HG02981 (cell line): ENCODE results near the gene TBCD.

Experiments used
- ATAC-seq: cut with Tn5 transposase; IDR thresholded peaks from one replicate; pipeline ENCODE4 v1.9.1; 2021; ENCODE audit warnings: mild to moderate bottlenecking, moderate library complexity; ENCODE audit not compliant: unreplicated experiment

The TBCD gene

DNA sequence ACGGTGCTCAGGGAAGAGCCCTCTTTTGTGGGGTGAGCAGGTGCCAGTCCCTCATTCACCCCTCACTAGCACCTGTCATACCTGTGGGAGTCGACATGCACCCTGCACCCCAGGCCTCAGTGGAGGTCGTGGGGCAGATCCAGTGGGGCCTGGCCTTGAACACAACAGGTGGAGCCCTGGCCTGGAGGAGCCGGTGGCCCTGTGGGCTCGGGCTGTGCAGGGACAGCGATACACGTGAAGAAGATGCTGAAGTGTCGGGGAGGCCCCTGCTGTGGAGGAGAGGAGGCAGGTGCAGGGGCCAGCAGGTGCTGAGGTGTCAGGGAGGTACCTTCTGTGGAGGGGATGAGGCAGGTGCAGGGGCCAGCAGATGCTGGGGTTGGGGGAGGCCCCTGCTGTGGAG is 56.1 kb downstream of the TBCD start:
- ATAC-seq = no peak

DNA sequence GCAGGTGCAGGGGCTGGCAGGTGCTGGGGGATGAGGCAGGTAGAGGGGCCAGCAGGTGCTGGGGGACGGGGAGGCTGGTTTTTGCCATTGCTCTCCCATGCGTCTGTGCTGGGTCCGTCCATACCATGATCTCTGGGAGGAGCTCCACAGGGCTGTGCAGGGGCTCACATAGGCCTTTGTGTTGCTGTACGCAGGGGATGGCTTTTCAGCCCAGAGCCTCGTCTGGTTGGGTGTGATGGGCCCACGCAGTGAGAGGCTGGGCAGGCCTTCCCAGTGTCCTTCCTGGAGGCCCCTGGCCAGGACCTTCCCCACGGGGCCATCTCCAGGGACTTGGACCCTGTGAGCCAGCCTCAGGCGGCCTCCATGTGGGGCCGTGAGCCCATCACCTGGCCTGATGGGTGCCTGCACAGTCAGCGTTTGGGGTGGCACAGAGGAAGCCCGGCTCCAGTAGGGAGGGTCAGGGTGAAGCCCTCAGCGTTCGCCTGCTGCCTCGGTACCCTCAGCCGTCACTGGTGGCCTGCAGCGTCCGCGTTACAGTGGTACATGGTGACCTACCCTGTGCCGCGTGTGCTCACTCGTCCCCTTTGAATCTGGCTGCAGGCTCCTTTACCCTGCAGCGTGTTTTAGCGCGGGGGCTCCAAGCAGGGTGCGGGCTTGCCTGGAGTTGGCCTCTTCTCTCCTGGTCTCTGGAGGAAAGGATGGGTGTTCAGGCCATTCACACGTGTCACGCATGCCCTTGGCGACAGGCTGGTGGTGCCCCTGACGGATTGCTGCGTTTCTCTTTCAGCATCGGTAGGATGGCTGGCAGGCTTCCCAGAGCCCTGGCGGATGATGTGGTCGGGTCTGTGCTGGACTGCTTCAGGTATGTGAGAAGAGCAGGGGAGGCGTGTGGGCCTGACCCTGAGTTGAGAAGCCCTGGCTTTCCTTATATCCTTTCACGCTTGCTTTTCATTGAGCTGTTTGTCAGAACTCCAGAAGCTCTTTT is 57.3 kb downstream of the TBCD start:
- no peak for ATAC-seq

DNA sequence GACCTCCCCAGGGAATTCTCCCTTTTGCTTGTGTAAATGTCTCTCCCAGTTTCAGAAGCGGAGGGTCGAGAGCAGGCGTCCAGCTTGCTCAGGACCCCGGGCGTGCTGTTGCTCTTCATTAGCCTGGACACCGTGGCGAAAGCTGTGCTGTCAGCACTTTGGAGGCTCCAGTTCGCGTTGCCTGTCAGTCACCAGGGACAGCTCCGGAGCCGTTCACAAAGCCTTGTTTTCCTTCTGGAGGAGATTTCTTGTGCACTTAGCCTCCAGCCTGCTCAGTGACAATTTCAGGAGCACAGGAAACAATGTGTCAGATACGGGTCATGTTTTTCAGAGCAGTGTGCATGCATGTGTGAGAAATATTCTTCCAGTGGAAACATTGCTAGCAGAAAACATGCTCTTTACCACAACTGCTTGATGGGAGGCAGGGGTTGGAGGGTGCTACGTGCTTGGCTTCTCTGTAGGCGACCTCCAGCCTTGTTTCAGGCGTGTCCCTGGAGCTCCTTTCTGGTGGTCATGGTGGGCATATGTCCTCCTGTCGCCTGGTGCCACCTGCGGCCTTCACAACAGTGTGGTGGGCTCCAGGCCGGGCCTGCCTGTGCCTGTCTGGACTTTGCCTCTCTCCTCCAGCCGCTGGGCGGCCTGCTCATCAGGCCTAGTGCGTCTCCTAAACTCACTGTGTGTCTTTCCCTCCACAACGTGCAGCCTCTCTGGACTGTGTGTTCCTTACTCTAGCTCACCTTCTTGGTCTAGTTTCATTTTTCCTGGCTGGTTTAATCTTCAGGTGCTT is 59.0 kb downstream of the TBCD start:
- ATAC-seq = no peak

DNA sequence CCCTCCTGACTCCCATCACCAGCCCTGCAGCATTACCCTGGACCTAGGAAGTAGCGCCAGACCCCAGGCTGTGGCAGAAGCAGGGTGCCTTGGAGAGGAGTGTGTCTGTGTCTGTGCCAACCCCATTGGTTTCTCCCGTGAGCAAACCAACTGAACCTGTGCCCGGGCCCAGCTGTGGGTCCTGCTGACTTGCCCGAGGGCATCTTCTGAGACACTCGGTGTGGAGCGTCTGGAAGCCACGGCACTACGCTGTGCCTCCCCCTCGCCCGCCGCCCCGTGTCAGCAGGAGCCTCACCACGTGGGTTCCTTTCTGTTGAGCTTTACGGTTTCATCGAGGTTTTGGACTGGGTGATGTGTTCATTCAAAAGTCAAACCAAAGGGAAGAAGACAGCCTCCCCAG is 60.2 kb downstream of the TBCD start:
- no peak for ATAC-seq

DNA sequence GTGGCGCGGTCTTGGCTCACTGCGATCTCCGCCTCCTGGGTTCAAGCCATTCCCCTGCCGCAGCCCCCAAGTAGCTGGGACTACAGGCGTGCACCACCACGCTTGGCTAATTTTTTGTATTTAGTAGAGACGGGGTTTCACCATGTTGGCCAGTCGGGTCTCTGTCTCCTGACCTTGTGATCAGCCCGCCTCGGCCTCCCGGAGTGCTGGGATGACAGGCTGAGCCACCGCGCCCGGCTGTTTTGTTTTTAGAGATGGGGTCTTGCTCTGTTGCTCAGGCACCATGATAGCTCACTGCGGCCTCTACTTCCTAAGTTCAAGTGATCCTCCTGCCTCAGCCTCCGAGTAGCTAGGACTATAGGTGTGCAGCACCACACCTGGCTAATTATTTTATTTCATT is 60.7 kb downstream of the TBCD start:
- no peak for ATAC-seq

DNA sequence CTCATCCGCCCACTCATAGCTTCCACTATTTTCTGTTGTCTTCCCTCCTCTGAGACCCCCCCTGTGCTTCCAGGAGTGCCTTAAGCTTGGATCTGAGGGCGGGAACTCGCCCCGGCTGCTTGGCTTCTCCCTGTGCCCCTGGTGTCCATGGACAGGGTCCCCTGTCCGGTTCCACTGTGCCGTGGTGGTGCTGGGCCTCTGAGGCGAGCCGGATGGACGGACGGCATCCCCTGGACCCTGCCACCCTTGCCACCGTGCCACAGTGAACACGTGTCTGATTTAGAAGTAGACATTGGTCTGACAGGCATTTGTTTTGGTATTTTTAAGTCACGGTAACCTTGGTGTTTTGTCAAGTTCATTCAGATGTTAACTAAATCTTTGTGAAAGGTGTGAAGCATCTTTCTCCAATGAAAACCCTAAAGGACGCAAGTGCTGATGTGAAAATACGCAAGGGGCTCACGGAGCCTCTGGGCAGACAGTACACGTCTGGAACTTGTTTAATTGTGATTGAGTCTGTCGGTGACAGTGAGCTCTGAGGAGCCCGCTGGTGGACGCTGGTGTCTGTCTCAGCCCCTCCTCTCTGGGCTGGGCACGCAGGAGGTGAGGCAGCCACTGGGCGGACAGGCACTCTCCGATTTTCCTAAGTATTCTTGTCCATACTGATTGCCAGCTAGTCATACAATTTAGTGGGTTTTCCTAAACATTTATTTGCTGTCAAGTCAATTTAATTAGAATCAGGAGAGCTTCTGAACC is 61.6 kb downstream of the TBCD start:
- ATAC-seq = no peak

DNA sequence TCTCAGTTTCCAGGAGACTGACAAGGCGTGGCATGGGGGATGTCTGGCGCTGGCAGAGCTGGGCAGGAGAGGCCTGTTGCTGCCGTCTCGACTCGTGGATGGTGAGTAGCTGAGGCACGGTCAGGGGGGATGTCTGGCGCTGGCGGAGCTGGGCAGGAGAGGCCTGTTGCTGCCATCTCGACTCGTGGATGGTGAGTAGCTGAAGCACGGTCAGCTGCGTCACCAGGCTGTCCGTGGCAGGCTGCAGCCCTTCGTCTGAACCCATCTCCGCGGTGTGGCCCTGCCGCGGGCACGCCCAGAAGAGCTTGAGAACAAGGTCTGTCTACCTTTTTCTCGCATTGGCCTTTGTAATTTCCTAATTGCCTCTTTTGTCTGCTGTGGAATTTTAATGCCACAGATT is 63.0 kb downstream of the TBCD start:
- ATAC-seq = no peak

DNA sequence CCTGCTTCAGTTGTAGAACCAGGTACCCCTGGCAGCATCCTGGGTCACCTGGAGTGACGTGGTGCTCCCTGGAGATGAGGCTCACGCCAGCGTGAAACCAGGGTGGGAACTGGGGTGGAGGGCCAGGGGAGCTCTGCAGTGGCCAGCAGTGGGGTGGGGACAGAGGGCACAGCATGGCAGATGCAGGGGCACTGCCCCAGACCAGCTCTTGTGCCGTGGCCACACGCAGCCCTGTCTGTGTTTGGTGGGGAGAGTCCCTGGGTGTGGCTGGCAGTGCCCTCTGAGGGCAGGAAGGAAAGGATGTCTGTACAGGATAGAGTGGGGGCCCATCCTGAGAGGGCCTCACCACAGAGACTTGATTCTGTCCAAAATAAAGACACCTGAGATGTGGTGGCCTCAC is 63.5 kb downstream of the TBCD start:
- ATAC-seq = no peak

DNA sequence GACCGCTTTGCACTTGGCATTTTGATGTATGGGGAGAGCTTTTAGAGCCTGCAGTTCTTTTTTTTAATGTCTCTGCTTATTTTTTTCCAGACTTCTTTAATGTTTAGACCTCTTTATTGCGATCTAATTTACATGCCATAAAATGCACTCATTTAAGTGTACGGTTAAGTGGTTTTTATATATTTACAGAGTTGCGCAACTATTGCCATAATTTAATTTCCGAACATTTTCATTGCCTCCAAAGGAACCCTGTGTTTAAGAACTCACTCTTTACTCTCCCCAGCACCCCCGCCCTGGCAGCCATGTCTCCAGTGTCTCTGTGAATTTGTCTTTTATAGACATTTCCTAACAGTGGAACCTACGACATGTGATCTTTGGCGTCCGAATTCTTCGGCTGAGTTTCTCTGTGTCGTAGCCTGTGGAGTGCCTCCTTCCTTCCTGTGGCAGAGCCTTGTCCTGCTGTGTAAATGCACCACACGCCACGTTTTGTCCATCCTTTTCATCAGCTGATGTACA is 64.0 kb downstream of the TBCD start:
- no peak for ATAC-seq

DNA sequence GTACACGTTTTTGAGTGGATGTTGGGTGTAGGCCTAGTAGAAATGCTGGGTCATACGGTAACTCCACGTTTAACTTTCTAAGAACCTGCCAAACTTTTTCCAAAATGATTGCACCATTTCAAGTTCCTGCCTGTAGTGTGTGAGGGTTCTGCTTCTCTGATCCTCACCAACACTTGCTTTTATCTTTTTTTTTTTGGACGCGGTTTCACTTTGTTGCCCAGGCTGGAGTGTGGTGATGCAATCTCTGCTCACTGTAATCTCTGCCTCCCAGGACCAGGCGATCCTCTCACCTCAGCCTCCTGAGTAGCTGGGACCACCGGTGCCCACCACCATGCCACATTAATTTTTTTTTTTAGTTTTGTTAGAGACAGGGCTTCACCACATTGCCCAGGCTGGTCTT is 64.5 kb downstream of the TBCD start:
- ATAC-seq = no peak

DNA sequence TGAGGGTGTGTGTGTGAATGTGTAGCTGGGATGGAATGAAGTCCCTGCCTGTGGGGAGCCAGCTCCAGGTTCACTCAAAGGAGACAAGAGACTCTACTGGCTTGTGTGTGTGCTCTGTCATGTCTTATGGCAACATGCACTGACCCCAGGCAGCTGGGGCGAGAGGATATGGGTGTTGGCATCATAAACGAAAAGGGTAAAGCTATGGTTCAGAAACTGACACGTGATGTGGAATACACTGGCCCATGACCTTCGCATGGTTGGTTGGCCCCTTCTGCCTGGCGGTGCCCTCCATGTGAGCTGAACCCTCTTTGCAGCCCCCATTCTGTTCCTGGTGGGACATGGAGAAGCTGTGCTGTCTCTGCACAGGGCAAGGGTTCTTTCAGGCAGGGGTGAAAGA is 66.1 kb downstream of the TBCD start:
- ATAC-seq = no peak

DNA sequence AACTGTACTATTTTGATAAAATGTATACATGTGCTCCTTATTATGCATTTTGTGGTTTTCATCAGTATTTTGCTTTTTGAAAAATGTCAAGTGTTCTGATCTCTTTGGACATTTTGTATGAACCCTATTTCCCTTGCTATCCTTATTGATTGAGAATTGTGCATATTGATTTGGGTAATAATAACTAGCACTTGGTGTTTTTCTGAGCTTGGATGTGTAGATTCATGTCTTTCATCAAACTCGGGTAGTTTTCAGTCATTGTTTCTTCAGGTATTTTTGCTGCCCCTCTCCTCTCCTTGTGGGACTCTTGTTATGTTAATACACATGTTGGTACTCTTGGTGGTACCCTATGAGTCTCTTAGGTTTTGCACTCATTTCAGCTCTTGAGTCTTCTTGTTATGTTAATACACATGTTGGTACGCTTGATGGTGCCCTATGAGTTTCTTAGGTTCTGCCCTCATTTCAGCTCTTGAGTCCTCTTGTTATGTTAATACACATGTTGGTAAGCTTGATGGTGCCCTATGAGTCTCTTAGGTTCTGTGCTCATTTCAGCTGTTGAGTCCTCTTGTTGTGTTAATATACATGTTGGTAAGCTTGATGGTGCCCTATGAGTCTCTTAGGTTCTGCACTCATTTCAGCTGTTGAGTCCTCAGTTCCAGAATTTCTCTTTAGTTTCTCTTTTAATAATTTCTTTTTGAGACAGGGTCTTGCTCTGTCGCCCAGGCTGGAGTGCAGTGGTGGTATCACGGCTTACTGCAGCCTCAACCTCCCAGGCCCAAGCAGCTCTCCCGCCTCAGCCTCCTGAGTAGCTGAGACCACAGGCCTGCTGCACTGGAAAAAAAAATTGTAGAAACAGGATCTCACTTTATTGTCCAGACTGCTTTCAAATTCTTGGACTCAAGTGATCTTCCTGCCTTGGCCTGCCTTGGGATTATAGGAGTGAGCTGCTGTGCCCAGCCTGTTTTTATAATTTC is 68.7 kb downstream of the TBCD start:
- no peak for ATAC-seq

DNA sequence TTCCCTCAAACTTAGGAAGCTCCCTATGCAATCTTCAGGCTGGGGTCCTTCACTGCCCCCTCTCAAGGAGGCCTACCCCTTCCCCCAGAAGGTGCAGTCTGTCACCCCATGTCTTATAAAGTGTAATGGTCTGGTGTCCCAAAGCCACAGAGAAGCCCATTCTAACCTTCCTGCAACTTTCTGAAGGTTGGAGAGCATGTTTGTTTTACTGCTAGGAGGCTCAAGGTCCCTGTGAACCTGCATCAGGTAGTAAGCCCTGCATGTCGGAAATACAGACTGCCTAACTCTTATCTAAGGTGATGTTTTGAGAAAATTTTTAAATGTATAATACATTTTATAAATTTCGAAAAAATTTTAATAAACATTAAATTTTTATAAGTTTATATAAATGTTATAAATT is 69.7 kb downstream of the TBCD start:
- ATAC-seq = no peak

DNA sequence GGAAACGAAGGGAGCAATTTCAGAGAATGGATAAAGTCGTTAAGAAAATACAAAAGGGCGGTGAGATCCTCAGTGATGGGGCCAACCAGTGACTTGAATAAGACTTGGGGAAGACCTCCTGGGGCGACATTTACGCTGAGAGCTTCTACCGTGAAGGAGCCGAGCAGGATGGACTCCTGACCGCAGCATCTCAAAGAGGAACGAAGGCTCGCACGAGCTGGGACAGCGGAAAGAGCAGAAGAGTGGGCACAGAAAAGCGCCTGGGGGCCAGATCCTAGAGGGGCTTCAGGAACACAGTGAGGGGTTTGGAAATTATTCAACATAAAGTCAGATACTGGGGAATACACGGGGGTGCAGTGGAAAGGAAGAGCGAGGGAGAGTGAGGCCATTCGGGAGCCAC is 70.4 kb downstream of the TBCD start:
- no peak for ATAC-seq

DNA sequence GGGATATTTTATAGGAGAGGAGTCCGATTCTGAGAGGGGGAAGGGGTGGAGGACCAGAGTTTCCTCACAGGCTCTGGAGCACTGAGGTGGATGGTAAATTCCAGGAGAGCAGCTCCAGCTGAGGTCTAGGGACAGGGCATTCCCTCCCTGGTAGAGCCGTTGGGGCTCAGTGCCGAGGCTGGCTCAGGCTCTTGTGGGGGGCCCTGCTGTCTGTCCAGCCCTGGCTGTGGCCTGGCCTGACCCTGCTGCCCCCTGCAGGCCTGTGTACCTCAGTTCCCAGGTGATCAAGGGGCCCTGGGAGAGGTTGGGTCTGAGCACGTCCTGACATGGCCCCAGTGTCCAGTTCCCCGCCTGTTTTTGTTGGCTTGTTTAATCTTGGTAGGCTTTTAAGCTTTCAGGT is 71.1 kb downstream of the TBCD start:
- no peak for ATAC-seq

DNA sequence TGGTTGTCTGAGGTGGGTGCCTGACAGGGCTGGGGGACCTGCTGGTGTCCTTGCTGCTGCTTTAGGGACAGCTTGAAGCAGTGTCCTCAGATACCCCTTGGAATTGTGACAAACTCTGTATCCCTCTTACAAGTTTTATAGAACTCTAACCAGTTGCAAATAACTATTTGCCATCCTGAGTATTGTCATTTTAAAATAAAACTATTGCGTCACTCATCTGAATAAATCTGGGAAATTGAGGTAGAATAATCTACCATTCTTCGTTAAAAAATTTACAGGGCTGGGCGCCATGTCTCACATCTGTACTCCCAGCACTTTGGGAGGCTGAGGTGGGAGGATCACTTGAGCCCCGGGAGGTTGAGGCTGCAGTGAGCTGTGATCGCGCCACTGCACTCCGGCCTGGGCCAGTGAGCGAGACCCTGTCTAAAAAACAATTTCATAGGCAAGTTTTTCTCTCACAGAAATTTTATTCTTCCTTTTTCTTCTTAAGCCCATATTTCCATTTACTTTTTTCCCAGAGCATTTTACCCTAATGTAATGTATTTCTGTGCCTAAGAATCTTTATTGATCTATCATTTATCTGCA is 73.8 kb downstream of the TBCD start:
- ATAC-seq = no peak

DNA sequence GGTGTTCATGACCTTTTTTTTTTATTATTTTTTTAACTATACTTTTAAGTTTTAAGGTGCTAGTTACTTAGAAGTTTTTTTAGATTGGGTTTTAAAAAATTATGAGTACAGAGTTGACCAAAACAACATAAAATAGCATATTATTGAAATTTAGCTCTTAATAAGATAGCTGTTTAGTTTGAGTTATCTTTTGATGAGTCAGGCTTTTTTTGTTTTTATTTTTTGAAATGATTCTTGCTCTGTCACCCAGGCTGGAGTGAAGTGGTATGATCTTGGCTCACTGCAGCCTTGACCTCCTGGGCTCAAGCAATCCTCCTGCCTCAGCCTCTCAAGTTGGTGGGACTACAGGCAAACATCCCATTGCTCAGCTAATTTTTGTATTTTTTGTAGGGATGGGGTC is 74.3 kb downstream of the TBCD start:
- ATAC-seq = no peak

DNA sequence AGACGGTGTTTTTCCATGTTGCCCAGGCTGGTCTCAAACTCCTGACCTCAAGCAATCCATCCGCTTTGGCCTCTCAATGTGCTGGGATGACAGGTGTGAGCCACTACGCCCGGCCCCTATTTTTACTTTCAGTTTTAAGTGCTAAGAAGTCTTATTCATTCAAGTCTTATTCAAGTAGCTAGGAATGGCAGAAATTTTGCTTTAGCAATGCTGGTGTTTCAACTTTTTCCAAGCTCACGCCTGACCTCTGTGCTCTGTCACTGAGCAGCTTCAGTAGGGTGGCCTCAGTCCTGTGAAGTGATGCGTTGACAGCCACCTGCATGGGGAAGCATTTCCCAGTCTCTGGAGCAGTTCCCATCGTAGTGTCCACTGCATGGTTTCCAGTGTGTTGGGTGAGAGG is 75.1 kb downstream of the TBCD start:
- ATAC-seq = no peak

DNA sequence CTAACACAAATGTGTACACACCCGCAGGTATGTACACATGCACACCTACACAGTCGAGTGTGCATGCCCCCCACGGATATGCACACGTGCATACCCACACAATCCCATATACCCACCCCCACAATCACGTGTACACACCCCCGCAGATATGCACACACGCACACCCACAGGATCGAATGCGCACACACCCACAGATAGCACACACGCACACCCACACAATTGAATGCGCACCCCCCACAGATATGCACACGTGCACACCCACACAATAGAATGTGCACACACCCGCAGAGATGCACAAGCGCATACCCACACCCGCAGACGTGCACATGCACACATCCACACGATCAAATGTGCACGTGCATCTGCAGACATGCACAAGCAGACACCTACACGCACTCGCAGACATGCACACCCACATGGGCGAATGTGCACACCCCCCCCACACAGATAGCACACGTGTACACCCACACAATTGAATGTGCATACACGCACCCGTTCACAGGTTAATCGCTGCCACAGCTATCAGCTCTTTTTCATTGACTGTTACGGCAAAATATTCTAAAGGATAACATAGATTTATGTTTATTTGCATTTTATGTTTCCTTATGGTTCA is 77.1 kb downstream of the TBCD start:
- ATAC-seq = no peak
